Inferior parietal cortex (tissue), 1 donor: ENCODE results near the gene DNM2.
A peak's percentile ranks its signal among the peaks of the same experiment; 100 is the strongest.
"Not testable (repeated sequence)": the region's sequence is repeated elsewhere in the genome, so short reads cannot be mapped to it uniquely, and the experiment has no call there.

Experiments used
- DNase-seq: peaks from one replicate; pipeline ENCODE4 v3.0.0-alpha.2; 2016; ENCODE audit errors: extremely low spot score

DNM2 gene

DNA sequence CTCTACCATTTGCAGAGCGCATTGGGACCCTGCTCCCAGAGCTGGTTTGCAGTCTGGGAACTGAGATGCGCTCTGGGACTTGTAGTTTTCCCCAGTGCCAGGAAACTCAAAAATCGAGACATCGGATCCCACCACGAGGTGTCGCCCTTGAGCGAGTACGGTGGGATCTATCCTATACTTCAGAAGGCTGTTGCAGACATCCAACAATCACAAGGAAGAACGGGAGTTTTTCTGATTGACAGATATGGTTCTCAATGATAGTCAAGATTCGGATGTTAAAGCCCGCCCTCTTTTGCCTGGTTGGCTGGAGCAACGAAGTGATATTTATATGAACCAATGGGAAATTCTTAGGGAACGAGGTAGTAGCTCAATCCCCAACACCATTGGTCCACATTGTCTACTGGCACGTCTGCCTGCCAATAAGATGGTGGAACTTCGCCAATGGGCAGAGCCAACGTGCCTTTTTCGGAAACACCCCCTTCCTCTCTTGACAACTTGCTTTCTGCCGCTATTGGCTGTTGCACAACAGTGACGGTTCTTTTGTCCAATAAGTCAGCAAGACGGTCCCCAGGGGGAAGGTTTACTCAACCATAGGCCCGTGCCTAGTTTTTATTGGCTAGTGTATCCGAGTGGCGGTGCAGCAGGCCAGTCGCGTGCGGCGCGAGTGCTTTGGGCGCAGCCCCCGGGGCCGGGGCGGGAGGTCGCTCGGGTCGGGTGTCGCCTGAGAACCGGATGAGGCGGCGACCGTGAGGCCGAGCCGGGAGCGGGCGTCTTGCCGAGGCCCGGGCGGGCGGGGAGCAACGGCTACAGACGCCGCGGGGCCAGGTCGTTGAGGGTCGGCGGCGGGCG lies at the start of gene DNM2:
Gene DNM2, plus strand, starts transcription at position 724 of the 849 bp plus-strand sequence. CDS start 164 bp downstream, outside the sequence.
- DNase-seq, result peak; percentile 100

DNA sequence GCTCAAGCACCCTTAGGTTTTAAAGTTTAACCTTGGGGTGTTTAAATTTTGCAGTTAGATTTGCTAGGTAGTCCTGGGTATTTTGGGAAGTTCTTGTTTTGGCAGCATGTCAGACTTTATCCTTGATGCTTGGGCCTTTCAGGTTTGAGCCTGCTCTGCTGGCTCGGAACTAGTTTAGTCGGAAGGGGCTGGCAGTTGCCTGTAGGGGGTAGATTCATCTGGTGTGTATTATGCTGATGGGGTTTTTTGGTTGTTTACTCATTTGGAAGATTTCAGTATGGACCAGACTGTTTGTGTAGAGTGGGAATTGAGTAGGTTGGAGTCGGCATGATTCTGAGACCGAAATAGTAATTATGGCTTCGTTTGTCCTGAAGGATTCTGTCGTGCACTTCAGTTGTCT lies 48.6 kb upstream of the DNM2 start:
- DNase-seq, result no peak

DNA sequence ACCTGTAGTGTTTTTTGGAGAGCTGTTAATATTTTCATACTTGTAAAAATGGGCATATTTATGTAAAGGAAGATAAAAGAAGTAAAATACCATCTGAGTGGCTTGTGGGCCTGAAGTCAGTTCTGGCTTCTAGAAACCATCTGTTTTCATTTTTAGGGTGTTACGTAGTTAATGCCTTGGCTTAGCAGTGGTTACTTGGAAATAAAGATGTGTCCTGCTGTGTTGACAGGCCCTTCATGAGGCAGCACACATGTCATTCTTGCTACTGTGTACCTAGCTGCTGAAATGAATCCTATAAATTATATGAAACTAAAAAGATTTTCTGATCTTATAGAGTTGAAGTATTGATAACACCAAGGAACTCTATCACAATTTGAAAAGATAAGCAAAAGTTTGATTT lies 47.7 kb upstream of the DNM2 start:
- no peak for DNase-seq

DNA sequence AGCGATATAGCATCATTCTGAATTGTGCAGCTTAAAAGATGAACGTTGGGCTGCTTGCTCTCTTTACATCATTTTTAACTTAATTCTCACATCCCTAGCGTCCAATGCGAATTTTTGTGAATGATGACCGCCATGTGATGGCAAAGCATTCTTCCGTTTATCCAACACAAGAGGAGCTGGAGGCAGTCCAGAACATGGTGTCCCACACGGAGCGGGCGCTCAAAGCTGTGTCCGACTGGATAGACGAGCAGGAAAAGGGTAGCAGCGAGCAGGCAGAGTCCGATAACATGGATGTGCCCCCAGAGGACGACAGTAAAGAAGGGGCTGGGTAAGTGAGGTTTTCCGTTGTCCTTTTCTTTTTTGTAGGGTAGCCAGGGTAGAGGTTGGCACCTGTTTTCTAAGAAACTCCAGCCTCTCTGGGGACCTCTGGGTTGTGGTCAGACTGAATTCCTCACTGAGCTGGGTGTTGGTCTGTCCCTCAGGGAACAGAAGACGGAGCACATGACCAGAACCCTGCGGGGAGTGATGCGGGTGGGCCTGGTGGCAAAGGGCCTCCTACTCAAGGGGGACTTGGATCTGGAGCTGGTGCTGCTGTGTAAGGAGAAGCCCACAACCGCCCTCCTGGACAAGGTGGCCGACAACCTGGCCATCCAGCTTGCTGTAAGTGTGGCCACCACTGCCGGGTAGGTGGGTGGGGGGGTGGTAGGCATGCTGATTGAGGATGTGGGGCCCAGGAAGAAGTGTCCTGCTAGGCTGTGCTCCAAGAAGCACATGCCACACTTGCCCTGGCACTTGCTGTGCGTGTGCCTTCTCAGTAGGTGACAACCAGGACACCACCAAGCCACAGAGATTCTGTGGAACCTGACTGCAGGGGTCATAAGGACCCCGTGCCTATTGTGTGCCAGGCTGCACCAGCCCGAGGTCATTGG lies 46.7 kb upstream of the DNM2 start:
- DNase-seq, result no peak

DNA sequence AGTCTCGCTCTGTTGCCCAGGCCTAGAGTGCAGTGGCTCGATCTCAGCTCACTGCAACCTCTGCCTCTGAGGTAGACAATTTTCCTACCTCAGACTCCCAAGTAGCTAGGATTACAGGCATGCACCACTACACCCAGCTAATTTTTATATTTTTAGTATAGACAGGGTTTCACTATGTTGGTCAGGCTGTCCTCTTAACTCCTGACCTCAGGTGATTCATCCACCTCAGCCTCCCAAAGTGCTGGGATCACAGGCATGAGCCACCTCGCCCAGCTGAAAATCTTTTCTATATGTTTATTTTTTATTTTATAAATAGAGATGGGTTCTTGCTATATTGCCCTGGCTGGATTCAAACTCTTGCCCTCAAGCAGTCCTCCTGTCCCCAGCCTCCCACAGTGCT lies 46.0 kb upstream of the DNM2 start:
- not testable (repeated sequence) for DNase-seq

DNA sequence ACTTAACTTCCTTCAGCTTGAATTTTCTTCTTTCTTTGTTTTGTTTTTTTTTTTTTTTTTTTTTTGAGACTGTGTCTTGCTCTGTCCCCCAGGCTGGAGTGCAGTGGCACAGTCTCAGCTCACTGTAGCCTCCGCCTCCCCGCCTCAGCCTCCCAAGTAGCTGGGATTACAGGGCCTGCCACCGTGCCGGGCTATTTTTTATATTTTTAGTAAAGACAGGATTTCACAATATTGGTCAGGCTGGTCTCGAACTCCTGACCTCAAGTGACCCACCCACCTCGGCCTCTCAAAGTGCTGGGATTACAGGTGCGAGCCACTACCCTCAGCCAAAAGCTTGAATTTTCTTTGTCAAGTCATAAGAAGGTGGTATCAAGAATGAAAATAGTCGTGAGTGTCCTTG lies 42.7 kb upstream of the DNM2 start:
- not testable (repeated sequence) for DNase-seq

DNA sequence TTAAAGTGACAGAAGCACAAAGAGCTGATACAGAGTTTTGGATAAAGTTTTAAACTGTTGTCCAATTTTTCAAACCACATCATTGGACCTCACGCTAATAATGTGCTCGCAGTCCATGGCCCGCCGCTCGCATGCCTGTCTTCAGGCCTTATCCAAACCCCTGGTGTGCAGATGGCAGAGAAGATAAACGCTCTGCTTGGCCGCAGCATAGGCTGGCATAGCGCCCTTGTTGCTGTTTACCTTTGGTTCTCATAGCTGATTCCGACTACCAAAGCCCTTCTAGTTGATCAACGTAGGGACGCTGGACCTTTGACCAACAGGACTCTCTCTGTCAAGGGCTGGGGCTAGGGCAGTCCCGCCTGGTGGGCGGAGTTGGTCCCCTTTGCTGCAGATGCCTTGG lies 40.1 kb upstream of the DNM2 start:
- DNase-seq, result no peak

DNA sequence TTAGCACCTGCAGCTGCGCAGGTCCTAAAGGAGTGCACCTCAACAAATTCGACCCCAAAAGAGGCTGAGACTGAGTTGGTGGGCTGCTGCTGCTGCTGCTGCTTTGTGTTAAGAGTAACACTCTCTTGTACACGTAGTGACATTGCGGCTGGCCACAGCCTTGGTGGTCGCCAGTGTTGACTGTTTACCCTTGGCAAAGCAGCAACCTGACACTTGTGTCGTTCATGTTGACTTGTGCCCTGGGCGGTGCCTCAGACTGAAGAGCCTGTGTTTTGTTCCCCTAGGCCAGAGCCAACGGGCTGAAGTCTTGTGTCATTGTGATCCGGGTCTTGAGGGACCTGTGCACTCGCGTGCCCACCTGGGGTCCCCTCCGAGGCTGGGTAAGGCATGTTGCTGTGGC lies 39.1 kb upstream of the DNM2 start:
- DNase-seq, result no peak

DNA sequence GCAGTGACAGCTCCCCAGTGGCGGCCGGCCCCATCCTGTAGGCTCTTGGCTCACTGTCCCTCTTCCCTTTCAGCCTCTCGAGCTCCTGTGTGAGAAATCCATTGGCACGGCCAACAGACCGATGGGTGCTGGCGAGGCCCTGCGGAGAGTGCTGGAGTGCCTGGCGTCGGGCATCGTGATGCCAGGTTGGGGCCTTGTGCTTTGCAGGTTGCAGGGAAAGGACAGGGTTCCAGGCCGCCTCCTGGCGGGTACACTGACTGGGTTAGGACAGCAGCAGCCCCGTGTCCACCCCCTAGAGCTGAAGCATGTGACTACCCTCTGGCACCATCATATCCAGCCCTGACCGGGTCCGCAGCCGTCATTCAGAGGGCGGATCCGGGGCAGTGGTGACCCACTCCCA lies 38.1 kb upstream of the DNM2 start:
- DNase-seq, result no peak

DNA sequence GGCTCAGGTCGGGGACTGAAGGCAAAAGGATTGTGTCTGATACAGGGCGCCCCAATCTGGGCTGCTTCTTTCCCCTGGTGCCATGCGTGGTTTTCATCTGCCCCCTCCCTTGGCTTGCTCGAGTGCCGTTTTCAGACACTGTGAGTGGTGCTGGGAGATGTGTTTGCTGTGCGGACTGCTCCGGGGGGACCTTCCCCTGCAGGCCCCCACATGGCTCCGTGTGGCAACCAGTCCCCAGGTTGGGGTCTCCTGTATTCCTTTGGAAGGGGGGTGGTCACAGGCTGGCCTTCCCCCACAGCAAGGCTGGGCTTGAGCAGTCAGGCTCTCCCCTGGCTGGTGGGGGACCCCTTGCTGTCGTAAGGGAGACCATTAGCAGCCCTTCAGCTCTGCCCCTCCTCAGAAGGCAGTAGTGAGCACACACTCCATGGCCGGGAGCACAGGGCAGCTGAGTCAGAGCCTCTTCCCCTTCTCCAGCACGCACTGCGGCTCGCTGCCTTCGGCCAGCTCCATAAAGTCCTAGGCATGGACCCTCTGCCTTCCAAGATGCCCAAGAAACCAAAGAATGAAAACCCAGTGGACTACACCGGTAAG lies 37.2 kb upstream of the DNM2 start:
- no peak for DNase-seq

DNA sequence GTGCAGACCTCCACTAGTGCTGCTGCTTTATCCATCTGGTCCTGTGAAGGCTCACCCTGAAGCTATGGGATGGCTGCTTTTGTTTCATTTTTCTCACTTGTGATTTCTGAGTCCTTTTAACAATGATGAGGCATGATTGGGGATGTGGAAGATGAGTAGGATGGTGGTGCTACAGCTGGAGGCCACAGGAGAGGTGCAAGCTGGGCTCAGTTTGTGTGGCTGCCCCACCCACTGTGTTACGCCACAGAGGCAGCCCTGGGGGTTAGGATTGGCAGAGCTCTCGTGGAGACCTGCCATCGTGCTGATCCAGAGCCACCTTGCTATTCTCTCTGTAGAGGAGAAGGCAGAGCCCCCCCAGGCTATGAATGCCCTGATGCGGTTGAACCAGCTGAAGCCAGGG lies 36.2 kb upstream of the DNM2 start:
- no peak for DNase-seq

DNA sequence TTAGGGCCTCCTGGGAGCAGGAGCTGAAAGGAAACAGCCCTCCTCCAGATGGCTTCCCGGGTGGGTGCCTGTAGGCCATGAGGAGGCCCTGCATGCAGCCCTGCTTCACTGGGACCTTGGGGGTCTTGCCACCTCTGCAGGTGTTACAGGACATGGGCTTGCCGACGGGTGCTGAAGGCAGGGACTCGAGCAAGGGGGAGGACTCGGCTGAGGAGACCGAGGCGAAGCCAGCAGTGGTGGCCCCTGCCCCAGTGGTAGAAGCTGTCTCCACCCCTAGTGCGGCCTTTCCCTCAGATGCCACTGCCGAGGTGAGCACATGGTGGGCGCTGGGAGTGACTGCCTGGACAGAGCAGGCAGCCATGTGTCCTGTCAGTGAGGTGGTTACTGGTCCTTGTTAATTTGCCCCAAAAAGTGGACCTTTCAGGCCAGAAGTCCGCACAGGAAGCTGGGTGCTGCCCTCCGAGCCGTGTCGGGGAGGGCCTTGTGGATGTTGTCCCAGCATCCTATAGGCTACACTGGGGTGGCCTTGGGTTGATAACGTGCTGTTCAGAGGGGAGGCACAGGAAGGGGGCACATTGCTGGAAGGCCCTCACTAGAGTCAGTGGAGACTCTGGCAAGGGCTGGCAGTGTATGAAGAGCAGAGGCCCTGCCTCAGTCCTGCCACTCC lies 35.3 kb upstream of the DNM2 start:
- DNase-seq, result no peak

DNA sequence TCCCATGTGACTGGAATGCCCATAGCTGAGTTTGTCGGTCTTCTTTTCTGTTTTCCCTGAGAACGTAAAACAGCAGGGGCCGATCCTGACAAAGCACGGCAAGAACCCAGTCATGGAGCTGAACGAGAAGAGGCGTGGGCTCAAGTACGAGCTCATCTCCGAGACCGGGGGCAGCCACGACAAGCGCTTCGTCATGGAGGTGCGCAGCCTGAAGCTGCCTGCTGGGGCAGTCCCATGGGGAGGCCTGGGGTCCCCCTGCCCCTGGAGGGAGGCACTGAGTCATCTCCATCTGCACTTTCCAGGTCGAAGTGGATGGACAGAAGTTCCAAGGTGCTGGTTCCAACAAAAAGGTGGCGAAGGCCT lies 34.8 kb upstream of the DNM2 start:
- DNase-seq, result no peak

DNA sequence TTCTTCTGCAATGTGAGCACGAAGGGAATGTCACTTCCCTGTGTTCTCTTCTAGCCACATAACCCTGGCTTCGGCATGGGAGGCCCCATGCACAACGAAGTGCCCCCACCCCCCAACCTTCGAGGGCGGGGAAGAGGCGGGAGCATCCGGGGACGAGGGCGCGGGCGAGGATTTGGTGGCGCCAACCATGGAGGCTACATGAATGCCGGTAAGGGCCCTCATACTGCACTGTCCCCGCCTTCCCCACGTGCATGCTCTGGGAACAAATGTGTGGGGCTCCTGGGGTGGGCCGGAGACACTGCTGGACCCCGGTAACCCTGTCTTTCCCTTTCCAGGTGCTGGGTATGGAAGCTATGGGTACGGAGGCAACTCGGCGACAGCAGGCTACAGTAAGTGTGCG lies 34.3 kb upstream of the DNM2 start:
- no peak for DNase-seq

DNA sequence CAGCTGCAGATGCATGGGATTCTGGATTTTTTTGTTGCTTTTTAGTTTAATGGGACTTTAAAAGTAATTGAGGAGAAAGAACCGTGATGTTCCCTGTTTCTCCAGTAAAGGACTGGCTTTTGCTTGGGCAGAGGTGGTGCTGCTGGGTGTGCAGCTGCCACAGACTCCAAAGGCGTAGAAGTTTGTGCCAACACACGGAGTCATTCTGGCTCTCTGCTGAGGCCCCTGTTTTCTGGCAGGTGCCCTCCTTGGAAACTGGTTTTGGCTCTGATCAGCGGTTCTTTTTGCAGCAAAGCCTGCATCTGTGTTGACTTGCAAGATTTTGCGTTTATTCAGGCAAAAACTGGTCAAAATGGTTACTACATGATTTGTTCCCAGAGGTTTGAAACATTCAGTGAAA lies 32.7 kb upstream of the DNM2 start:
- DNase-seq, result no peak

DNA sequence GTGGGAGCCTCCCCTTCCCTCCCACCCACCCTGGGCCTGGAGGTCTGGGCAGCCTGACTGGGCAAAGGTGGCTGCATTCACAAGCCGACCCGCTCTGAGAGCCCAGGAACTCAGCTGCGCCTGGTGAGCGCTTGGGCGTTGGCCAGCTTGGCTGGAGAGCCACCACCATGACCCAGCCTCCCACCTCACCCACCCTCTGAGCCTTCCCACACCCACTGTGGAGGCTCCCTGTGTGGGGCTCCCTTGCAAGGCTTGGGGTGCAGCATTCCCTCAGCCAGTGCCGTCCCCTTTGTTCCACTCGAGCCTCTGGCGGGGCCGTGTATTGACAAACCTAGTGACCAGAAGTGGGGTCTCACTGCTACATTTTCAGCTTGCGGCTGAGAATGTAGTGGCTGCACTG lies 31.7 kb upstream of the DNM2 start:
- DNase-seq, result no peak

DNA sequence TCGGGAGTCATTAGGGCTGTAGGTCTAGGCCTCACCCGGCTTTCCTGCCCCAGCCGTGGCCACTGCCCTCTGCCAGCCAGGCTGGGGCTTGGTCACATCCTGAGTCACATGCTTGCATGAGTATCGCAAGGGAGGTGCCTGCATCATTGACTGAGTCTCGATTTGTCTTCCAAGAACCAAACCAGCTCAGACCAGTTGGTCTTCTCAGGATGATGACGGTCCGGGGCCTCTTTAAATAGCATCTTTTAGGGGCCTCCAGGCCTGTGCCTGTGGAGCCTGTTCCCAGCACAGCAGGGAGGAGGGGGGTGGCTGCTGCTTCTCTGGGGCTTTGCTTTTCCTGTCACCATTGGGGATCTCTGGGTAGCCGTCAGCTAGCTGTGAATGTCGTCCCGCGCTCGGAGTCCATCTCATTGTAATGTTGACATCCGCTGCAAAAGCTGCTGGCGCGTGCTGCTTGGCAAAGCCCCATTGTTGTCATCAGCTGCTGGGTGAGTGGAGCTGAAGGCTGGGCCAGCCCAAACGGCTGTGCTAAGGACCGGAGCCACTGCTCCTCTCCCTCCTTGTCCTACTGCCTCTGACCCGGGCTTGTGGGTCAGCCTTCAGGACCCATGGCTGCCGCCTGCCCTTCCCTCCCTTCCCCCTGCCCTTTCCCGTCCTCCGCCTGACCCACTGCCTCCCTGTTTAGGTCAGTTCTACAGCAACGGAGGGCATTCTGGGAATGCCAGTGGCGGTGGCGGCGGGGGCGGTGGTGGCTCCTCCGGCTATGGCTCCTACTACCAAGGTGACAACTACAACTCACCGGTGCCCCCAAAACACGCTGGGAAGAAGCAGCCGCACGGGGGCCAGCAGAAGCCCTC lies 31.0 kb upstream of the DNM2 start:
- DNase-seq, result peak; percentile 76

DNA sequence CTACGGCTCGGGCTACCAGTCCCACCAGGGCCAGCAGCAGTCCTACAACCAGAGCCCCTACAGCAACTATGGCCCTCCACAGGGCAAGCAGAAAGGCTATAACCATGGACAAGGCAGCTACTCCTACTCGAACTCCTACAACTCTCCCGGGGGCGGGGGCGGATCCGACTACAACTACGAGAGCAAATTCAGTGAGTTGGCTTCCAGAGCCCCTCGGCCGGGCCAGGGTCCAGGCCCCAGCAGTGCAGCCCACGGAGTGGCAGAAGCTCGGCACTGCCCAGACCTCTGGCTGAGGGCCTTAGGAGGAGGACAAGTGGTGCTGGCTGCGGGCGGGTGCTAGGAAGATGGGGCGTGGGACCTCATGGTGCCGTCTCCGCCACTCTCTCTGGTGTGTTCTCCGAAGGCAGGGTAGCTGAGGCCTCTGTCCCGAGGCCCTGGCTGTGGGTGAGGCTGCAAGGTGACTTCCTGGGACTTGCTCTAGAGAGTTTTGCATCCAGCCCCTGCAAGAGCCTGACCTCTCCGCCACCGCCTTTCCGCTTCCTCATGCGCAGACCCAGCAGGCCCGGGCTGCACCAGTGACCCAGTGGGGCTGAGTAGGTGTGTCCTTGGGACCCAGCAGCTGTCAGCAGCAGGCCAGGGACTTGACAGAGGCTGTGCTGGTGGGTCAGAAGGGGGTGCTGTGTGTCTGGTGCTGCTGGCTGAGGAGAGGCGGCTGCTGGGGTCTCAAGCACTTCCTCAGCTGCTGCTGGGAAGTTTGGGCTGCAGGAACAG lies 30.2 kb upstream of the DNM2 start:
- no peak for DNase-seq

DNA sequence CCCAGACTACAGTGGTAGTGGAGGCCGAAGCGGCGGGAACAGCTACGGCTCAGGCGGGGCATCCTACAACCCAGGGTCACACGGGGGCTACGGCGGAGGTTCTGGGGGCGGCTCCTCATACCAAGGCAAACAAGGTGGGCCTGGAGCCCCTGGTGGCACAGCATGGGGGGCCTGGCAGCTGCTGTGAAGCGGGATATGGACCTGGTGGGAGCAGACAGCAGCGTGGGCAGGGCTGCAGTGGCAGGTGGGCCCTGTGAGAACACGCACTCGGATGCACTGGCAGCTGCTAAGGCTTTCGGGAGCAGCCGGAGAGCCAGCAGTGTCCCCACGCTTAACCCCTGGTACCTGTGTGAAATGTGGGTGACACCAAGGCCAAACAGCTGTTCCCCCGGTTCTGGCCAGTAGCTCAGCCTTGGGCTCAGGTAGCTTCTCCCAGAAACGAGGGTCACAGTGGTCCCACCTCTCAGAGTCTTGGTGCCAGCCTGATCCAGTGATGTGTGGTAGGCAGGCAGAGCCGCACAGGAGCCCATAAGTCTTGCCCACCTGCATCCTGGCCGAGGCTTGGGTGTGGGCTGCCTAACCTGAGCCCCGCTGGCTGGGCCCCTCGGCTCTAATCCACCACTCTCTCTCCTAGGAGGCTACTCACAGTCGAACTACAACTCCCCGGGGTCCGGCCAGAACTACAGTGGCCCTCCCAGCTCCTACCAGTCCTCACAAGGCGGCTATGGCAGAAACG lies 29.2 kb upstream of the DNM2 start:
- DNase-seq, result no peak
